Stimulated activated CD4-positive, alpha-beta T cell treated with anti-CD3 and anti-CD28 coated beads, Interleukin-2, amount 100 ng/mL, for 24 hours (primary cell): ENCODE measurements around the gene PURA.

Experiments used
- DNase-seq, 2 donors: peaks; one replicate each; pipeline ENCODE4 v3.0.0-alpha.2; 2020

PURA gene

GRCh38 chr5:140109759-140110645 is 3.9 kb upstream of the PURA start:
- no peak for DNase-seq

DNA sequence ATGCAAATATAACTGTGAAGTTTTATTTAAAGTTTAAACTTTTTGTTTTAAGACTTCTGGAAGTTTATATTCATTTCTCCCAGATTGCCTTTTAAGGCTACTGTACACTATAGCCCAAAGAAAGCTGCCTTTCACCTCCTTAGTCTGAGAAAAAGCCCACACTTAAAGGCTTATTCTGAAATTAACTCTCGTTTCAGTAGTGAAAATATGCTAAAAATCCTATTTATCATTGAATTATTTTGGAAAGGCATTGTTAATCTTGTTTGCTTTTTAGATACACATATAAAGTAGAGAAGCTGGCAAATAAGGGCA is 3.3 kb upstream of the PURA start:
- no peak for DNase-seq

DNA sequence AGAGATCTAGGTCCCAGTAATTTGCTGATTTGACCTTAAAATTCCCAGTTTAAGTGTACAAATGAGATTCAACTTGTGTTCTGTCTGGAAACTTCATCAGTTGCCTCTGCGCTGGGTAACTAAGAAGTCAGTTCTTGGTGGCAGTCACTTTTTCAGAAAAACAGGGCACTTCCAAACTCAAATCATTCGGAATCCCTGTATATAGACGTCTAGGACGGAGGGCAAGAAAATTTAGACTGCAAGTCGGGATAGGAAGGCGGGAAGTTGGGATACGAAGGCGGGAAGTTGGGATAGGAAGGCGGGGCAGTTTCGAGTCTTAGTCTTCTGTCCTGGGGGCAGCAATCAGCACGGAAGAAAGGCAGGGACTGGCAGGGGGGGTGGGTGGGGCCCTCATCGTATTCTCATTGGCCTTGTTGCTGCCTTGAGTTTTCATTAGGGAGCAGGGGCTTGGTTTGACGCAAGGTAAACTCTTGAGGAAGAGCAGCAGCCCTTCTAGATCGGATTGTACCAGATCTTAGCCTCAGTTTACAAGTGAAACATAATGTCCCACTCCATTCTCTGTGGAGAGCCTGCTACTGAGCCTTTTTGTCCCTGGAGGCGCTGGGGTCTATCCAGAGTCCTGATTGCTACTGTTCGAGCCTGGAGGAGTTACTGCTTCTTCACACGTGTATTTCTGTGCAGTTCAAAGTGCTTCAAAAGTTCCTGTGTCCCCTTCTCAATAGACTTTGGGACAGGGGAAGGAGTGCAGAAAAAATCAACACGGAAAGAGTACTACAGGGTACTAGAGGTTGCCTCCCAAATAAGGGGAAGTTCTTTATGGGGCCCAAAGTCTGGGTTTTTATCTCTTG is 2.7 kb upstream of the PURA start:
- no peak for DNase-seq

GRCh38 chr5:140111859-140112551 is 1.9 kb upstream of the PURA start:
- no peak for DNase-seq

GRCh38 chr5:140112685-140113179 is 1.2 kb upstream of the PURA start:
- DNase-seq: no peak

DNA sequence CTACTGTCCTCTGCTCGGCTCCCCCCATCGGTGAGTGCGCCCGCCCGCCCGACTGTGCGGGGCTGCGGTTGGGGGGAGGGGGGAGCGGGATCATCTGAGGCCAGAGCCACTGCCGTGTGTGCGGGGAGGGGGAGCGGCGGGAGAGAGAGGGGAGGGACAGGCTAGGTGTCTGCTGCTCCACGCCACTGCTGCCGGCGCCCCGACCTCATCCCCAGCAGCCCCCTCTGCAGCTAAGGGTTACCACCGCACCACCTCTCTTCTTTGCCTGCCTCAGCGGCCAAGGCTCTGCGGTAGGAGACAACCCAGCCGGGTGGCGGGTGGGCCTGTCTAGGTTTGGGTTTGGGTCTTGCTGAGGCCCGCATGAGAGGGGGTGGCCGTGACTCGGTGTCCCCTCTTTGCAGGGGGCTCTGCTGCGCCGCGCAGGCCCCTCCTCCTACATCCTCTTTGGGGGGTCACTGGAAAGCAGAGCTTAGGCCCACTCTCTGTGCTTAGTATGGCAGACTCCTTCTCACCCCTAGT is 670 bp upstream of the PURA start:
- peak; percentile 27 to 31 for DNase-seq

DNA sequence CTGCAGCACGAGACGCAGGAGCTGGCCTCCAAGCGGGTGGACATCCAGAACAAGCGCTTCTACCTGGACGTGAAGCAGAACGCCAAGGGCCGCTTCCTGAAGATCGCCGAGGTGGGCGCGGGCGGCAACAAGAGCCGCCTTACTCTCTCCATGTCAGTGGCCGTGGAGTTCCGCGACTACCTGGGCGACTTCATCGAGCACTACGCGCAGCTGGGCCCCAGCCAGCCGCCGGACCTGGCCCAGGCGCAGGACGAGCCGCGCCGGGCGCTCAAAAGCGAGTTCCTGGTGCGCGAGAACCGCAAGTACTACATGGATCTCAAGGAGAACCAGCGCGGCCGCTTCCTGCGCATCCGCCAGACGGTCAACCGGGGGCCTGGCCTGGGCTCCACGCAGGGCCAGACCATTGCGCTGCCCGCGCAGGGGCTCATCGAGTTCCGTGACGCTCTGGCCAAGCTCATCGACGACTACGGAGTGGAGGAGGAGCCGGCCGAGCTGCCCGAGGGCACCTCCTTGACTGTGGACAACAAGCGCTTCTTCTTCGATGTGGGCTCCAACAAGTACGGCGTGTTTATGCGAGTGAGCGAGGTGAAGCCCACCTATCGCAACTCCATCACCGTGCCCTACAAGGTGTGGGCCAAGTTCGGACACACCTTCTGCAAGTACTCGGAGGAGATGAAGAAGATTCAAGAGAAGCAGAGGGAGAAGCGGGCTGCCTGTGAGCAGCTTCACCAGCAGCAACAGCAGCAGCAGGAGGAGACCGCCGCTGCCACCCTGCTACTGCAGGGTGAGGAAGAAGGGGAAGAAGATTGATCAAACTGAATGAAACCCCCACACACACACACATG is 654 bp downstream of the PURA start:
- peak; percentile 42 to 56 for DNase-seq

DNA sequence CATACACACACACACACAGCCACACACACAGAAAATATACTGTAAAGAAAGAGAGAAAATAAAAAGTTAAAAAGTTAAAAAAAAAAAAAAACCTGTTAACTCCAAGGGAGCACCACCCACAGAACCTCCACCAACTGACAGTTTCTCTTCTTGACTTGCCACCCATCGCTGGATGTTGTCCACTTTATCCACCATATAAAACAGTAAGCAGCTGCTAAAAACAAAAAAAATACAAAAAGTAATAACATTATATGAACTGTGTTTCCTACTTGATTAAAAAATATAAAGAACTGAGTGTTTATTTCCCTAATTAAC is 1.2 kb downstream of the PURA start:
- DNase-seq: no peak

- no peak for DNase-seq
Observed at GRCh38 chr5:140116716-140117115, 2.8 kb downstream of the PURA start.

DNA sequence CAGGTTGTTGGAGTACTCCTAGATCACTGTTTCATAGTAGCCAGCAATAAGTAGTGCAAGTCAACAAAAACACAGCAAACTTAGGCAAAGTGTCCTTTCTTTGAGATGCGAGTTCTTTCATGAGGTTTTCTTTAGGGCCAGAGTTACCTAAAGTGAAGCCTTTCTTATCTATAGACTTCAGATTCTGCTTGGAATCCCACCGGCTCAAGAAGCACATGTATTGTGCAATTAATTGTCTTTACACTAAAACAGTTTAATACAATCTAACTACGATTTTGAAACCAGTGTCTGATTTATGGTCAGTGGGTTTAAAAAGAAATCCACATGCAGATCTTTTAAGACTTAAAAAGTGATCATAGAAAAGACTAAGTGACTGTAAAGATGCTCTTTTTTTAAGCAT is 3.6 kb downstream of the PURA start:
- no peak for DNase-seq

DNA sequence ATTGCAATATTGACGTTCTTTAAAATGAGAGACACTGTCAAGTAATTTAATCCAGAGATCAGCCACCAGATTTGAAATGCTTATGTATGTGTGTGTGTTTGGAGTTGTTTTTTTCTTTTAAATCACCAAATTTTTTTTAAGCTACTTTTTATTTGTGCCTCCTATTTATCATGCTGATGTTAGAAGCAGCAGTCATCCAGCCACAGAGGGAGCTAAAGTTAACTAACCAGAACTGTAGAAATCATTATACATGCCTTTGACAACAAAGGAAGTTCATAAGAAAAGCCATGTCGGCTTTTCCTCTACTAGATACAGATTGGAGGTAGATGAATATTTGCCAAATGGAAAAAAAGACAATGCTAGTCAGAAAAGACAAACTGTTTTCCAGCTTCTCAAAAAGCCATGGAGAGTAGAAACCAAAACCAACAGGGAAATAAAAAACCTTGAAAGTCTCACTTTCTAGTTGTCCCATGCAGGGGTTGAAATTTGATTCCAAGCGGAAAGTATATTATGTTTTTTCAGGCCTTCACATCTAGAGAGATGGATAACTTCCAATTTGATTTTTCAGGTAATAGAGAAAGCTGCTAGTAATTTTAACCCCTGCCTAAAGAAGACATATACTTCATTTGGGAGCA is 4.5 kb downstream of the PURA start:
- DNase-seq: no peak

DNA sequence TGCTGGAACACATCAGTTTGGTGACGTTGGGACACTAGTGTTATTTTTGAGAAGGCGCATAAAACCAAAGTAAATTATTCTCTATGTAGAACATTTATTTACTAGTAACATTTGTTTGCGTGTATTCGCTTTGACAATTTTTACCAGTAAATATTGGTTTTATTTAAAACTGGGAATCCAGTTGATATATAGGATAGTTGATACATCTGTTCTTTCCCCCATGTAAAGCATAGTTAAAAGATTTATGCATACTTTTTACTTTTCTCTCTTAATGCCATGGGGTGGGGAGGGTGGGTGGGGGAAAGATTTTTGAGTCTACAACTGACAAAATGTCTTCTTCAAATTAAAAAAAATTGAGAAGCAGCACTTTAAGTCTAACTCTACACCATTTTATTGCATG is 11.7 kb downstream of the PURA start, which contains the start of gene IGIP:
IGIP (plus strand) TSS at position 301 of the 400 bp plus-strand sequence. CDS start 2,540 bp downstream, outside the sequence.
- DNase-seq: no peak

- no peak for DNase-seq
Observed at GRCh38 chr5:140126315-140127012, 12.6 kb downstream of the PURA start.

DNA sequence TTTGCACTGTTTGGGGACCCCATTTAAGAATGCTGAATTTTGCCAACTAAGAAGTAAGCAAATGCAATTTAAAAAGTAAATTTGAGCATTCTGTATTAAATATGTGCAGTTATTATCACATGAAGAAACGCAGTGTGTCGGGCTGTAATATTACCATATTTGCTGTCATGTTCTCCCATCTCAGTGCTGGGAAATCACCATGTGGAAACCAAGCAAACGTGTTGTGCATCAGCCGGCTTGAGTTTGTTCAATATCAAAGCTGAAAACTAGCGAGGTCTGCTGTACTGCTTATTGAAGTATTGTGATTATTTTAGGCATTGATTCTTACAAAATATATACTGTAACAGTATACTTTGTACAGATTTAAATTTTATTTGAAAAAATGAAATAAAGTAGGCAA is 14.5 kb downstream of the PURA start:
- no peak for DNase-seq

- DNase-seq: no peak
Observed at GRCh38 chr5:140130949-140131733, 17.2 kb downstream of the PURA start.

- no peak for DNase-seq
Observed at GRCh38 chr5:140131967-140132409, 18.1 kb downstream of the PURA start.

GRCh38 chr5:140133514-140134167 is 19.7 kb downstream of the PURA start:
- DNase-seq: no peak

GRCh38 chr5:140134277-140134935 is 20.5 kb downstream of the PURA start:
- no peak for DNase-seq

DNA sequence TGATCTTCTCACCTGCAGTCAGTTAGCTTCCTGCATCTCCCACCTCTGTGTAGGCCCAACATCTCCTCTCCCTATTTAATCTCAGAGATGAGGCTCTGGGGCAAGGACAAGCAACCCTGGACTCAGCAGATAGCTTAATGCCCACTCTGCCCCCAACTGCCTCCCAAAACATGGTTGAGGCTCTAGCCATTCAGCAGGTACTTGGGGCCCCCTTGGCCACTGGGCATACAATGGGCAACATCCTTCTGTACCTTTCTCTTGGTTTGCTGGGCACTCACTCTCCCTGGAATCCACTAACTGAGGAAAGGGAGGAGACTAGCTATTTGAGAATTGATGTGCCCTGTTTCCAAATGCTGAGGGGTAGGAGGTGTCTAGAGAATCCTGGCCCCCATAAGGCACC is 21.2 kb downstream of the PURA start:
- DNase-seq: no peak
